Neural cell (in vitro differentiated cells): ENCODE data around the gene NPIPB2.
"Not testable (repeated sequence)": the region's sequence is repeated elsewhere in the genome, so short reads cannot be mapped to it uniquely, and the experiment has no call there.

Source experiments
- EZH2 ChIP-seq: fragments of 200-600, 300-800 bp; shearing (Covaris generic), sonication (generic); IDR thresholded peaks from 2 replicates; pipeline ENCODE4 v1.6.1; 2014; ENCODE audit warnings: antibody characterized with exemption, low read length, borderline replicate concordance, mild to moderate bottlenecking; ENCODE audit not compliant: insufficient read depth, poor library complexity, severe bottlenecking
- POLR2AphosphoS5 ChIP-seq: IDR thresholded peaks from 2 replicates; pipeline ENCODE4 v1.6.1; 2012
- TAF1 ChIP-seq: IDR thresholded peaks from 2 replicates; pipeline ENCODE4 v1.6.1; 2012; ENCODE audit warnings: low read depth
- TF ChIP-seq, protein P1 (sequence below): fragments of 450-650 bp; IDR thresholded peaks from 2 replicates; pipeline ENCODE4 v1.5.1; 2014; ENCODE audit warnings: antibody characterized with exemption, mild to moderate bottlenecking, moderate library complexity; ENCODE audit not compliant: poor library complexity, severe bottlenecking

DNA sequence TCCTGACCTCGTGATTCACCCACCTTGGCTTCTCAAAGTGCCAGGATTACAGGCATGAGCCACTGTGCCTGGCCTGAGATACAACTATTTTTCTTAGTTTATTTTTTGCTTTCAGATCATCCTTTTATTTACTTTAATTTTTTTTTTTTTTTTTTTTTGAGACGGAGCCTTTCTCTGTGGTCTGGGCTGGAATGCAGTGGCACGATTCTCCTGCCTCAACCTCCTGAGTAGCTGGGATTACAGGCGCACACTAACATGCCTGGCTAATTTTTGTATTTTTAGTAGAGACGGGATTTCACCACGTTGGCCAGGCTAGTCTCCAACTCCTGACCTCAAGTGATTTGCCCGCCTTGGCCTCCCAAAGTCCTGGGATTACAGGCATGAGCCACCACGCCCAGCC, 11.7 kb upstream of the NPIPB2 start:
- TF ChIP-seq, protein P1, sequence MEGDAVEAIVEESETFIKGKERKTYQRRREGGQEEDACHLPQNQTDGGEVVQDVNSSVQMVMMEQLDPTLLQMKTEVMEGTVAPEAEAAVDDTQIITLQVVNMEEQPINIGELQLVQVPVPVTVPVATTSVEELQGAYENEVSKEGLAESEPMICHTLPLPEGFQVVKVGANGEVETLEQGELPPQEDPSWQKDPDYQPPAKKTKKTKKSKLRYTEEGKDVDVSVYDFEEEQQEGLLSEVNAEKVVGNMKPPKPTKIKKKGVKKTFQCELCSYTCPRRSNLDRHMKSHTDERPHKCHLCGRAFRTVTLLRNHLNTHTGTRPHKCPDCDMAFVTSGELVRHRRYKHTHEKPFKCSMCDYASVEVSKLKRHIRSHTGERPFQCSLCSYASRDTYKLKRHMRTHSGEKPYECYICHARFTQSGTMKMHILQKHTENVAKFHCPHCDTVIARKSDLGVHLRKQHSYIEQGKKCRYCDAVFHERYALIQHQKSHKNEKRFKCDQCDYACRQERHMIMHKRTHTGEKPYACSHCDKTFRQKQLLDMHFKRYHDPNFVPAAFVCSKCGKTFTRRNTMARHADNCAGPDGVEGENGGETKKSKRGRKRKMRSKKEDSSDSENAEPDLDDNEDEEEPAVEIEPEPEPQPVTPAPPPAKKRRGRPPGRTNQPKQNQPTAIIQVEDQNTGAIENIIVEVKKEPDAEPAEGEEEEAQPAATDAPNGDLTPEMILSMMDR, result not testable (repeated sequence)
- not testable (repeated sequence) for TF ChIP-seq TAF1, POLR2AphosphoS5, EZH2
